Dendritic cell treated with granulocyte-macrophage colony-stimulating factor and Interleukin-4, amounts not matched to agents 40 ng/mL and 50 ng/mL, for 4 days (primary cell): ENCODE data around the gene PPHLN1.
"Not testable (repeated sequence)": the region's sequence is repeated elsewhere in the genome, so short reads cannot be mapped to it uniquely, and the experiment has no call there.

Source experiments
- H3K27ac Mint-ChIP-seq: one replicate; pipeline ENCODE4 v1.8.0; 2022; ENCODE audit warnings: mild to moderate bottlenecking, mixed read lengths
- H3K27me3 Mint-ChIP-seq: one replicate; pipeline ENCODE4 v1.8.0; 2022; ENCODE audit warnings: mild to moderate bottlenecking, mixed read lengths
- H3K36me3 Mint-ChIP-seq: one replicate; pipeline ENCODE4 v1.8.0; 2022; ENCODE audit warnings: low read depth, mixed read lengths
- H3K4me1 Mint-ChIP-seq: one replicate; pipeline ENCODE4 v1.8.0; 2022; ENCODE audit warnings: low read depth, mixed read lengths
- H3K4me3 Mint-ChIP-seq: one replicate; pipeline ENCODE4 v1.8.0; 2022; ENCODE audit warnings: mild to moderate bottlenecking, moderate library complexity, mixed read lengths
- H3K9me3 Mint-ChIP-seq: one replicate; pipeline ENCODE4 v1.8.0; 2022; ENCODE audit warnings: mixed read lengths
- intact Hi-C: fragments of 100-400 bp; cut with micrococcal nuclease; formaldehyde crosslinking; loops from one replicate; pipeline ENCODE4 v1.15.0; 2022

PPHLN1 gene

DNA sequence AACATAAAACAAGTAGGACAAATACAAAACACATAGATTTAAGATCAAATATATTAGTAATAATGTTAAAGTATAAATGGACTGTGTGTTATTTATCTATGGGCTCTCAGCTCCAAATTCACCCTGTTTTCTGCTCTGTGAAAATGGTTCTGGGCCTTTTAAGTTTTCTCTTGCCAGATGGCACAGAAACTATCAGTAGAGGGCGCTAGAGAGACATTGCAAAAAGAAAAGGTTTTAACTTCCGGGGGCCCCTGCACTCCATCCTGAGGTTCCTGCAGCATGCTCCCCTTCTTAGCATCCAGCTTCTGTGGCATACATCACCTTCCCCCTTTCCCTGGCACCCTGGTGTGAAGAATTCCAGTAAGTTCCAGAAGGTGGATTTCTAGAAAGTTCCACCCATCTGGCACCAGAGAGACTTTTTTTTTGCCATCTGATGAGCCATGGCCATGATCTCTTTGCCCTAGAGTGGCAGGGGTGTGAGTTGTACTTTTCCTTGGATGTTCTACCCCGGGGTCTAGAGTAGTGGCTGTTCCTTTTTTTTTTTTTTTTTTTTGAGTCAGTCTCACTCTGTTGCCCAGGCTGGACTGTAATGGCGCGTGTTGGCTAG lies 29.4 kb upstream of the PPHLN1 start:
- intact Hi-C loops: no loop called here
- no peaks in the 10 kb centered on the region for H3K9me3 Mint-ChIP-seq

DNA sequence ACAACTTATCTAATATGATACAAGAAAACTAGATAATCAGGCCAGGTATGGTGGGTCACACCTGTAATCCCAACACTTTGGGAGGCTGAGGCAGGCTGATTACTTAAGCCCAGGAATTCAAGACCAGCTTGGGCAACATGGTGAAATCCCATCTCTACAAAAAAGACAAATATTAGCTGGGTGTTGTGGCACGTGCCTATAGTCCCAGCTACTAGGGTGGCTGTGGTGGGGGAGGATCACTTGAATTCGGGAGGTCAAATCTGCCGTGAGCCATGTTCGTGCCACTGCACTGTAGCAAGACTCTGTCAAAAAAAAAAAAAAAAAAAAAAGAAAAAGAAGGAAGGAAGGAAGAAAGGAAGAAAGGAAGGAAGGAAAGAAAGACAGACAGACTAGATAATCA lies 27.1 kb upstream of the PPHLN1 start:
- no peak overlapping the region for H3K27ac Mint-ChIP-seq

More for the DNA sequence above, 29.4 kb upstream of the PPHLN1 start:
- no peaks in the 10 kb centered on the region for H3K4me1 Mint-ChIP-seq
- H3K27me3 Mint-ChIP-seq: no peaks in the 10 kb centered on the region
- no peaks in the 10 kb centered on the region for H3K36me3 Mint-ChIP-seq
- no peak overlapping the region for H3K27ac Mint-ChIP-seq
- no peak overlapping the region for H3K4me3 Mint-ChIP-seq

DNA sequence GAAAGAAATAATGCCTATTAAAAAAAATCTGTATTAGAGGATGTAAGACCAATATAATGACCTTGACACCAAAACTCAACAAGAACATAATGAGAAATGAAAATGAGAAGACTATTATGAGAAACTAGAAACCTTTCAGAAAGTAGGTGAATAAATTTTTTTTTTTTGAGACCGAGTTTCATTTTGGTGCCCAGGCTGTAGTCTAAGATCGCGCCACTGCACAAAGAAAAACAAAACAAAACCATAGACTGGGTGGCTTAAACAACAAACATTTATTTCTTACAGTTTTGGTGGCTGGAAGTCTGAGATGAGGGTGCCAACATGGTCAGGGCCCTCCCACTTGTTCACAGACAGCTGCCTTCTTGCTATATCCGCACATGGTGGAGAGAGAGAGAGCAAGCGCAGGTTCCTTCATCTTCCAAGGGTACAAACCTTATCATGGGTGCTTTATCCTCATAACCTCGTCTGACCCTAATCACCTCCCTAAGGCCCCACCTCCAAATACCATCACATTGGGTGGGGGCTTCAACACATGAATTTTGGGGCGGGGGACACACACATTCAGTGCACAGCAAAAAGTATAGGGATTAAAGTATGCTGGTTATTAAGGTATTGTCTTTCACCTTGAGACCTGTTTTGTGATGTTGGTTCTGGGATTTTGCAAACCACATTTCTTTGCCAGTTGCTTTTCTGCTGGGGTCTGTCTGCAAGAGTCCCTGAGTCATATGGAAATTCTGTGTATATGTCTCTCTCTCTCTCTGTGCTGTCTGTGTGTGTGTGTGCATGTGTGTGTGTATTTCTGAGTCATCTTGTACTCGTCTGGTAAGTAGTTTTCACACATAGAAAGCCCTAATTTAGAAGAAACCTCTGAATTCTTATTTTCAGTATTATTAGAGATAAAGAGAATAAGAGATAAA lies 26.3 kb upstream of the PPHLN1 start:
- Mint-ChIP-seq H3K27me3 (no peaks in the 10 kb centered on the region), H3K27ac (no peak overlapping the region), H3K36me3 (no peaks in the 10 kb centered on the region), H3K9me3 (no peaks in the 10 kb centered on the region), H3K4me3 (no peak overlapping the region), H3K4me1 (no peaks in the 10 kb centered on the region)
- intact Hi-C loops: no loop called here

More for the DNA sequence above, 27.1 kb upstream of the PPHLN1 start:
- Mint-ChIP-seq H3K36me3 (no peaks in the 10 kb centered on the region), H3K4me1 (no peaks in the 10 kb centered on the region), H3K9me3 (no peaks in the 10 kb centered on the region), H3K27me3 (no peaks in the 10 kb centered on the region), H3K4me3 (no peak overlapping the region)
- intact Hi-C loops: no loop called here

DNA sequence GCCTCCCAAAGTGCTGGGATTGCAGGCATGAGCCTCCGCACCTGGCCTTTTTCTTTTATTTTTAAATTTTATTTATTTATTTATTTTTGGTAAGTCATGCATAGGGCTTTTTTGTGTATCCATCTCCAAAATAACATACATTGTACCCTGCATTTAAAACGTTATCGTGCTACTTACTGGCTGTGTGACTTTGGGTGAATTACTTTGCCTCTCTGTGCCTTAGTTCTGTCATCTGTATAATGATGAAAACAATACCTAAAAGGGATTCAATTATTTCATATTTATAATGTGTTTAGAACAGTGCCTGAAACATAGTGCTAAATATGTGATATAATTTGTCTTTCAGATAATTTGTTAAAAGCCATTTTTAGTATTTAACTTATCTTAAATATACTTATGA lies 19.7 kb upstream of the PPHLN1 start:
- Mint-ChIP-seq H3K36me3 (no peaks in the 10 kb centered on the region), H3K9me3 (no peaks in the 10 kb centered on the region), H3K27ac (no peak overlapping the region), H3K4me3 (no peak overlapping the region), H3K4me1 (no peaks in the 10 kb centered on the region), H3K27me3 (no peaks in the 10 kb centered on the region)
- intact Hi-C loops: no loop called here

DNA sequence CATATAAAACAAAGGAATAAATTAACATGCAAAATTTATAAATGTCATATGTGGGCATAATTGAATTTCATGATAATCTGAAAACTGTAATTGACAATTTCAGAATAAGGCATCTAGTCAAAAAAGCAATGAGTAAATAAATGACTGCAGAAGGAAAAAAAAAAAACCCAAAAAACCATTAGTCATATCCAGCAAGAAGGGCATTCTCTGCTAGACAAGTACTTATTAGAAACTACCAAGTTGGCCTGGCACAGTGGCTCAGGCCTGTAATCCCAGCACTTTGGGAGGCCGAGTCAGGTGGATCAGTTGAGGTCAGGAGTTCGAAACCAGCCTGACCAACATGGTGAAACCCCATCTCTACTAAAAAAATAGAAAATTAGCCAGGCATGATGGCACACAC lies 17.6 kb upstream of the PPHLN1 start:
- H3K9me3 Mint-ChIP-seq: no peaks in the 10 kb centered on the region
- H3K4me1 Mint-ChIP-seq: no peaks in the 10 kb centered on the region
- no peaks in the 10 kb centered on the region for H3K27me3 Mint-ChIP-seq
- intact Hi-C loops: no loop called here
- H3K36me3 Mint-ChIP-seq: peaks cover 7% of the 10 kb centered on the region
- H3K4me3 Mint-ChIP-seq: no peak overlapping the region
- H3K27ac Mint-ChIP-seq: no peak overlapping the region

DNA sequence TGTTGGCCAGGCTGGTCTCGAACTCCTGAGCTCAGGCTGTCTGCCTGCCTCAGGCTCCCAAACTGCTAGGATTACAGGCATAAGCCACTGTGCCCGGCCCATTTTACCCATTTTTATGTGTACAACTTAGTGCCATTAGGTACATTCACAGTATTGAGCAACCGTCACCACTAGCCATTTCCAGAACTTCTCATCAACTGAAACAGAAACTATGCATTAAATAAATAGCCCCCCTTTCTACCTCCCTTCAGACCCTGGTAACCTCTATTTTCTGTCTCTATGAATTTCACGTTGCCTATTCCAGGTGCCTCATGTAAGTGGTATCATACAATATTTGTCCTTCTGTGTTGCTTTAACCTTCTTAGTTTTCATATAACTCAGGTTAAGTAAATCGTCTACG lies 16.0 kb upstream of the PPHLN1 start:
- H3K36me3 Mint-ChIP-seq: peaks cover 21% of the 10 kb centered on the region
- H3K4me3 Mint-ChIP-seq: no peak overlapping the region
- no peak overlapping the region for H3K27ac Mint-ChIP-seq
- H3K27me3 Mint-ChIP-seq: no peaks in the 10 kb centered on the region
- H3K9me3 Mint-ChIP-seq: no peaks in the 10 kb centered on the region
- intact Hi-C loops: no loop called here
- no peaks in the 10 kb centered on the region for H3K4me1 Mint-ChIP-seq

GRCh38 chr12:42315108-42315507 lies 10.9 kb upstream of the PPHLN1 start:
- Mint-ChIP-seq H3K4me3 (no peak overlapping the region), H3K27me3 (no peaks in the 10 kb centered on the region), H3K36me3 (peaks cover 42% of the 10 kb centered on the region), H3K4me1 (no peaks in the 10 kb centered on the region), H3K9me3 (no peaks in the 10 kb centered on the region), H3K27ac (no peak overlapping the region)
- intact Hi-C loops: no loop called here

DNA sequence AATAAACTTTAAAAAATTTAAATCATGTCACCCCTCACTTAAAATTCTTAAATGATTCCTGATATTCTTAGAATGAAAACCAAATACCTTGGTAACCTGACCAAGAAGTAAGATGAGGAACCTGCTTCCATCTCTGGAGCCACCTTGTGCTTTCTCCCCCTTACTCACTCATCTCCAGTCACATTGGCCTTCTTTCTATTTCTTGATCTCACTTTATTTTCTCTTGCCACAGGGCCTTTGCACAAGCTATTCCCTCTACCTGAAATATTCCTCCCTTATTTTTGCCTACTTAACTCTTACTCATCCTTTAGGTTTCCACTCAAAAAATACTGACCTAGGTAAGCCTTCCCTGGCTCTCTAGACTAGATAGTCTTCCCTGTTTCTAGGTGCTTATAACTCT lies 5.2 kb upstream of the PPHLN1 start:
- Mint-ChIP-seq H3K27me3 (no peaks in the 10 kb centered on the region), H3K9me3 (no peaks in the 10 kb centered on the region), H3K4me1 (peaks cover 6% of the 10 kb centered on the region), H3K27ac (no peak overlapping the region), H3K4me3 (no peak overlapping the region), H3K36me3 (peaks cover 46% of the 10 kb centered on the region)
- intact Hi-C loops: no loop called here

GRCh38 chr12:42322567-42322966 lies 3.4 kb upstream of the PPHLN1 start:
- Mint-ChIP-seq H3K4me3 (no peak overlapping the region), H3K27me3 (no peaks in the 10 kb centered on the region), H3K27ac (no peak overlapping the region), H3K9me3 (no peaks in the 10 kb centered on the region), H3K4me1 (peaks cover 18% of the 10 kb centered on the region), H3K36me3 (peaks cover 57% of the 10 kb centered on the region)
- intact Hi-C loops: no loop called here

DNA sequence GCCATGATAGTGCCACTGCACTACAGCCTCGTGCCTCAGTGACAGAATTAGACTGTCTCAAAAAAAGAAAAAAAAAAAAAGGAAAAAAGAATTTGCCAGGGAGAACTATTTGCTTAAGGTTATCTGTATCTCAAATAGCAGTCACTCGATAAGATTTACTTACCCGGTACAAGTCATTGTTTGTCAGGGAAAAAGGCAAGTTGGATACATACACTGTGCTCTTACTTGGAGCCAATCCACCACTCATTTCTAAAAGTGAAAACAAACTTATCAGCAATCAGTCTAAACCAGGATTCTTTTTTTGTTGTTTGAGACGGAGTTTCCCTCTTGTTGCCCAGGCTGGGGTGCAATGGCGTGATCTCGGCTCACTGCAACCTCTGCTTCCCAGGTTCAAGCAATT lies 2.1 kb upstream of the PPHLN1 start:
- no peaks in the 10 kb centered on the region for H3K27me3 Mint-ChIP-seq
- no peak overlapping the region for H3K27ac Mint-ChIP-seq
- no peaks in the 10 kb centered on the region for H3K9me3 Mint-ChIP-seq
- intact Hi-C loops: no loop called here
- peaks cover 55% of the 10 kb centered on the region for H3K36me3 Mint-ChIP-seq
- no peak overlapping the region for H3K4me3 Mint-ChIP-seq
- H3K4me1 Mint-ChIP-seq: peaks cover 25% of the 10 kb centered on the region

GRCh38 chr12:42325326-42325652 lies 678 bp upstream of the PPHLN1 start:
- H3K27ac Mint-ChIP-seq: peak overlapping the region; percentile 99
- intact Hi-C loops: no loop called here
- peaks cover 59% of the 10 kb centered on the region for H3K36me3 Mint-ChIP-seq
- H3K27me3 Mint-ChIP-seq: no peaks in the 10 kb centered on the region
- peak overlapping the region; percentile 99 for H3K4me3 Mint-ChIP-seq
- H3K9me3 Mint-ChIP-seq: no peaks in the 10 kb centered on the region
- peaks cover 34% of the 10 kb centered on the region for H3K4me1 Mint-ChIP-seq

GRCh38 chr12:42326541-42327226 lies 717 bp downstream of the PPHLN1 start:
- Mint-ChIP-seq H3K36me3 (peaks cover 53% of the 10 kb centered on the region), H3K27ac (peak overlapping the region; percentile 99), H3K4me3 (peak overlapping the region; percentile 99), H3K9me3 (no peaks in the 10 kb centered on the region), H3K4me1 (peaks cover 46% of the 10 kb centered on the region), H3K27me3 (no peaks in the 10 kb centered on the region)
- intact Hi-C loops: no loop called here

DNA sequence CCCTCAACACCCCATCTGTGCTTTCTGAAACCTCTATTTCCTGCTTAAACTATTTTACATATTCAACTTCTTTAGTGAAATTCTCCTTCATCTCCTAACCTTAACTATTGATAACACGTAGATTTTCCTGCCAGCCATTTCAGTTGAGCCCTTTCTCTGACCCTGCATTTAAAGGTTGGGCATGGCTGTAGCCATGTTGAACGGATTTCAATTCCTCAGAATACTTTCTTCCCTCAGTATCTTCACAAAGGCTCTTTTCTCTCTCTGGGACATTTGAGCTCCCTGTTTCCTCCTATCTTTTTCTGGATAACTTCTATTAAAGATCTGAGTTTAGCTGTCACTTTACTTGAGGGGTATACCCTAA lies 1.2 kb downstream of the PPHLN1 start:
- Mint-ChIP-seq H3K36me3 (peaks cover 51% of the 10 kb centered on the region), H3K9me3 (no peaks in the 10 kb centered on the region), H3K27ac (peak overlapping the region; percentile 99), H3K27me3 (no peaks in the 10 kb centered on the region), H3K4me1 (peaks cover 51% of the 10 kb centered on the region), H3K4me3 (peak overlapping the region; percentile 99)
- intact Hi-C loops: no loop called here

GRCh38 chr12:42330097-42330496 lies 4.1 kb downstream of the PPHLN1 start:
- peaks cover 65% of the 10 kb centered on the region for H3K4me1 Mint-ChIP-seq

More at GRCh38 chr12:42330097-42330496, 4.1 kb downstream of the PPHLN1 start:
- H3K4me3 Mint-ChIP-seq, H3K27me3 Mint-ChIP-seq, H3K9me3 Mint-ChIP-seq: not testable (repeated sequence)
- intact Hi-C loops: loop anchor here (2.0 to 5.0 kb wide), 2 partner anchors 93 to 1053 kb away; no protein-coding TSS in a partner anchor
- Mint-ChIP-seq H3K36me3 (peaks cover 42% of the 10 kb centered on the region), H3K27ac (peak overlapping the region; percentile 1)
